ENCODE data around the gene WNT8B.

Gene WNT8B

GRCh38 chr10:100469756-100470155 is 6.9 kb downstream of the WNT8B start:
- no peak for DNase-seq (ENCODE audit: low read depth)
- H3K4me3 ChIP-seq (replicated peaks; ENCODE audit: low read depth, low read length): no peak overlapping the region
- no peak for TF ChIP-seq CTCF (IDR thresholded peaks at IDR 0.05; ENCODE audit: low read length, missing control alignments)

DNA sequence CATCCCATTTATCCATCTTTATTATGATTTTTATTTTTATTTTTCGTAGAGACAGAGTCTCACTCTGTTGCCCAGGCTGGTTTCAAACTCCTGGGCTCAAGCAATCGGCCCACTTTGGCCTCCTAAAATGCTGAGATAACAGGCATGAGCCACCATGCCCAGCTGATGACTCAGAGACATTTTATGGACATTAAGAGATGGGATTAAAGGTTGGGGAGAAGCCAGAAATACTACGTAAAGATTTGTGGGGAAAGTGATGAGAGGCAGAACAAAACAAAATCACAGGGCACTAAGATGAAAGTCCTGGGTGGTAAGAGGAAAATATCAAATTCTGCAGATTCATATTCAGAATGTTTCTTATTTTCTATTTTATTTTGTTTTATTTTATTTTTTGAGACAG is 7.6 kb downstream of the WNT8B start:
- TF ChIP-seq CTCF (IDR thresholded peaks at IDR 0.05; ENCODE audit: low read length, missing control alignments): no peak
- no peak overlapping the region for H3K4me3 ChIP-seq (replicated peaks; ENCODE audit: low read depth, low read length)
- DNase-seq (ENCODE audit: low read depth): peak; percentile 14

- DNase-seq (ENCODE audit: low read depth): no peak
- H3K4me3 ChIP-seq (replicated peaks; ENCODE audit: low read depth, low read length): no peak overlapping the region
- TF ChIP-seq CTCF (IDR thresholded peaks at IDR 0.05; ENCODE audit: low read length, missing control alignments): no peak
These were observed 15.2 kb downstream of the WNT8B start for GRCh38 chr10:100477970-100478369.

- H3K4me3 ChIP-seq (replicated peaks; ENCODE audit: low read depth, low read length): no peak overlapping the region
- no peak for DNase-seq (ENCODE audit: low read depth)
- no peak for TF ChIP-seq CTCF (IDR thresholded peaks at IDR 0.05; ENCODE audit: low read length, missing control alignments)
These were observed 16.2 kb downstream of the WNT8B start for GRCh38 chr10:100479037-100479436.

- DNase-seq (ENCODE audit: low read depth): no peak
- no peak for TF ChIP-seq CTCF (IDR thresholded peaks at IDR 0.05; ENCODE audit: low read length, missing control alignments)
- H3K4me3 ChIP-seq (replicated peaks; ENCODE audit: low read depth, low read length): no peak overlapping the region
These were observed 17.2 kb downstream of the WNT8B start for GRCh38 chr10:100480002-100480401.

DNA sequence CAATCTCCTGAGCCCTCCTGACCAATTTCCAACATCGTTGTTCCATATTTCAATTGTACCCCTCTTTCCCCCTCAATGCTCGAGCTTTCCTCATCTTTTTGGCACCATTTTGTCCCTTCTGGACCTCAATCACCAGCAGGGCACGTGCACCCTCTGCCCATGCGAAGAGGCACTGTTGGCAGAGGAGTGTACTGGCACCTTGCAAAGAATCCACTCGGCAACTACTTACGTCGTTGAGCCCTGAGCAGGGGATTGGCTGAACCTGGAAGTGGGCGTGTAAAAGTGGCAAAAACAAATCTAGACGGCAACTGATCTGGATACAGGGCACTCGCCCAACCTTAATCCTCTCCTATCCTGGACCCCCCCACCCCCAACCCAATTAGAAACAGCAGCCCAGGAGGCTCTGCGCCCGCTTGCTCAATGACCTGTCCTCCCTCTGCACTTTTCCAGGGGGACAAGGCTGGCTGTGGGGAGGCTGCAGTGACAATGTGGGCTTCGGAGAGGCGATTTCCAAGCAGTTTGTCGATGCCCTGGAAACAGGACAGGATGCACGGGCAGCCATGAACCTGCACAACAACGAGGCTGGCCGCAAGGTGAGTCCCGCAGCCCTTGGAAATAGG is 18.8 kb downstream of the WNT8B start:
- TF ChIP-seq CTCF (IDR thresholded peaks at IDR 0.05; ENCODE audit: low read length, missing control alignments): no peak
- H3K4me3 ChIP-seq (replicated peaks; ENCODE audit: low read depth, low read length): peak overlapping the region; percentile 46
- DNase-seq (ENCODE audit: low read depth): peak; percentile 88

DNA sequence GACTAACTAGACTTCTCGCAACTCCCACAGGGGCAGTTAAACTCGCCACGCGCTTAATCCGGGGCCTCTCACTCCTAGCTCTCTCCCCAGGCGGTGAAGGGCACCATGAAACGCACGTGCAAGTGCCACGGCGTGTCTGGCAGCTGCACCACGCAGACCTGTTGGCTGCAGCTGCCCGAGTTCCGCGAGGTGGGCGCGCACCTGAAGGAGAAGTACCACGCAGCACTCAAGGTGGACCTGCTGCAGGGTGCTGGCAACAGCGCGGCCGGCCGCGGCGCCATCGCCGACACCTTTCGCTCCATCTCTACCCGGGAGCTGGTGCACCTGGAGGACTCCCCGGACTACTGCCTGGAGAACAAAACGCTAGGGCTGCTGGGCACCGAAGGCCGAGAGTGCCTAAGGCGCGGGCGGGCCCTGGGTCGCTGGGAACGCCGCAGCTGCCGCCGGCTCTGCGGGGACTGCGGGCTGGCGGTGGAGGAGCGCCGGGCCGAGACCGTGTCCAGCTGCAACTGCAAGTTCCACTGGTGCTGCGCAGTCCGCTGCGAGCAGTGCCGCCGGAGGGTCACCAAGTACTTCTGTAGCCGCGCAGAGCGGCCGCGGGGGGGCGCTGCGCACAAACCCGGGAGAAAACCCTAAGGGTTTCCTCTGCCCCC is 19.5 kb downstream of the WNT8B start:
- DNase-seq (ENCODE audit: low read depth): peak; percentile 76
- TF ChIP-seq CTCF (IDR thresholded peaks at IDR 0.05; ENCODE audit: low read length, missing control alignments): peak; percentile 80
- H3K4me3 ChIP-seq (replicated peaks; ENCODE audit: low read depth, low read length): peak overlapping the region; percentile 46

Data from fibroblast of pulmonary artery (primary cell).